GM10248 (cell line): ENCODE measurements around the gene RHEB.
A peak's percentile ranks its signal among the peaks of the same experiment; 100 is the strongest.

Source experiments
- CTCF ChIA-PET: fragments of 300-600 bp; sonication (Branson Sonifier 250); formaldehyde crosslinking; extraction: SDS; loops from one replicate; lab custom pipeline; 2021; ENCODE audit warnings: antibody characterized with exemption; lab: Yijun Ruan, JAX
- POLR2A ChIA-PET: fragments of 350-650 bp; sonication (Branson Sonifier 250); formaldehyde crosslinking; extraction: SDS; loops from one replicate; lab custom pipeline; 2020; ENCODE audit warnings: antibody characterized with exemption; lab: Yijun Ruan, JAX
- DNase-seq: peaks from one replicate; pipeline ENCODE4 v3.0.0; 2012; ENCODE audit errors: extremely low spot score
- TF ChIP-seq, protein P1 (sequence below): IDR thresholded peaks from 2 replicates; pipeline ENCODE4 v1.5.1; 2012; ENCODE audit warnings: mild to moderate bottlenecking, low read depth; ENCODE audit errors: extremely low read depth, missing control alignments, control extremely low read depth

RHEB gene, protein sequence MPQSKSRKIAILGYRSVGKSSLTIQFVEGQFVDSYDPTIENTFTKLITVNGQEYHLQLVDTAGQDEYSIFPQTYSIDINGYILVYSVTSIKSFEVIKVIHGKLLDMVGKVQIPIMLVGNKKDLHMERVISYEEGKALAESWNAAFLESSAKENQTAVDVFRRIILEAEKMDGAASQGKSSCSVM

DNA sequence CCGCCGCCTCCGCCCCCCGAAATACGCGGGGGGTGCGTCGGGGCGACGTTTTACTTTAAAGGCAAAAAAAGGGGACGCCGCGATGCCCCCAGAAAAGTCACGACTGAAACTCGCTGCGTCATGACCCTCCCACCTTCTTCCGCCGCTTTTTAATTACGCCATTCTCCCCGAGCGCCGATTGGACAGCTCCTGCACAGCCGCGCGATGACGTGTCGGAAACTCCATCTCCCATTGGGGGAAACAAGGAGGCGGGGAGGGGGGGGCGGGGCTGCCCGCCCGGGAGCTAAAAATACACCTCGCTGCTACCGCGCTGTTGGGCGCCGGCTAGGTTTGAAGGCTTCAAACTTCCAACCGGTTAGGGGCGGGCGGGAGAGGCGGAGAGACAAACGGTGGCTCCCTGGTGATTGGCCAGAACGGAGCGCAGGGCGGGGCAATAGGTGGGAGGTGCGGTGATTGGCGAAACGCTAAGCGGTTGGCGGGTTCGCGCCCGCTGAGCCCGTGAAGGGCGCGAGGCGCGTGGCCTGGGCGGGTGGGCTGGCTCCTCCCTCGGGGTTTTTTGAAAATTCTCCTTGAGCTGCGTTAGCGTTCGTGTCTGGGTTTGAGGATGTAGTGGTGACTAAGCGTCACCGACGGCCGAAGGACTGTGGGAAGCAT lies at the start of gene RHEB:
TSS of gene RHEB (minus strand) at position 131 of the 654 bp plus-strand sequence. CDS start 384 bp downstream, outside the sequence.
- DNase-seq, result peak; percentile 94
- TF ChIP-seq, protein P1, sequence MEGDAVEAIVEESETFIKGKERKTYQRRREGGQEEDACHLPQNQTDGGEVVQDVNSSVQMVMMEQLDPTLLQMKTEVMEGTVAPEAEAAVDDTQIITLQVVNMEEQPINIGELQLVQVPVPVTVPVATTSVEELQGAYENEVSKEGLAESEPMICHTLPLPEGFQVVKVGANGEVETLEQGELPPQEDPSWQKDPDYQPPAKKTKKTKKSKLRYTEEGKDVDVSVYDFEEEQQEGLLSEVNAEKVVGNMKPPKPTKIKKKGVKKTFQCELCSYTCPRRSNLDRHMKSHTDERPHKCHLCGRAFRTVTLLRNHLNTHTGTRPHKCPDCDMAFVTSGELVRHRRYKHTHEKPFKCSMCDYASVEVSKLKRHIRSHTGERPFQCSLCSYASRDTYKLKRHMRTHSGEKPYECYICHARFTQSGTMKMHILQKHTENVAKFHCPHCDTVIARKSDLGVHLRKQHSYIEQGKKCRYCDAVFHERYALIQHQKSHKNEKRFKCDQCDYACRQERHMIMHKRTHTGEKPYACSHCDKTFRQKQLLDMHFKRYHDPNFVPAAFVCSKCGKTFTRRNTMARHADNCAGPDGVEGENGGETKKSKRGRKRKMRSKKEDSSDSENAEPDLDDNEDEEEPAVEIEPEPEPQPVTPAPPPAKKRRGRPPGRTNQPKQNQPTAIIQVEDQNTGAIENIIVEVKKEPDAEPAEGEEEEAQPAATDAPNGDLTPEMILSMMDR, result no peak
- CTCF ChIA-PET, result interaction anchor here (1.0 to 2.2 kb wide), 4 partner anchors 10 to 112 kb away, joined by 3 to 6 read pairs (median 4); no protein-coding TSS in a partner anchor
- POLR2A ChIA-PET, result interaction anchor here (1.6 kb wide), 1 partner anchor 19 kb away, joined by 5 read pairs; no protein-coding TSS in a partner anchor

DNA sequence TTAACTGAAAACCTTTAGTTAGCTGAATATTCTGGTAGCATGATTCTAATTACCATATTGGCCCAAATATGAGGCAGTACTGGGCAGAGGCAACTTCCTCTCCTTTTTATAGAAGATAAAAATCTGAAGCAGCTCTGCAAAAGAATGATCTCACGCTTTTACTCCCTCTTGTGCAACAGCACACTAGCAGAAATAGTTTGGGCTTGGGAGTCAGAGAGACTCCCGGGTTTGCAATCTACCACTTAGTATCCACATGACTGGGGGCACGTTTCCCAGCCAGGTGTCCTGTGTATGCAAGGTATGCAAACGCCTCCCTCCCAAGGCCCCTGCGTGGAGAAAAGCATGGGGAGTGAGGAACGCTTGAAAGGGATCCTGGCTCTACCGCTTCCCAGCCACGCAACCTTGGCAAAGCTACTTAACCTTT lies 47.2 kb upstream of the RHEB start:
- ChIA-PET CTCF (interaction anchor here (2.4 kb wide), 1 partner anchor 193 kb away, joined by 5 read pairs; no protein-coding TSS in a partner anchor), POLR2A (no interaction called here)
- TF ChIP-seq, protein P1, result no peak
- no peak for DNase-seq

DNA sequence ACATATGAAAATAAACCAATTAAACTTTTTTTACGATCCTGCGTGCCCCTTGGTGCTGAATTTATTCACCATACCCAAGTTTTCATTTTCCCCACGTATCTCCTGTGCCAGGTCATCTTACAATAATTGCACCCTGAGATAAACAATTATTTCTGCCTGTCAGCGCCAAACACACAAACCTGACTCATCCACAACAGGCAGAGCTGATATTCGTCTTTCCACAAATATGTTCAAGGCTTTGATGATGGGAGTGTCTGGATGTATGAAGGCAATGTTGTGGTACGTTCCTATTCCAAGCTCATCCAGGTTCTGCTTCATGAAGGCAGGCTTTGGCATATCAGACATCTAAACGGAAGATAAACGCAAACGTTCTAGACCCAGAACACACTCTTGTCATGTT lies 45.8 kb upstream of the RHEB start:
- TF ChIP-seq, protein P1, result no peak
- POLR2A ChIA-PET, result no interaction called here
- DNase-seq, result no peak
- CTCF ChIA-PET, result interaction anchor here (2.4 kb wide), 1 partner anchor 194 kb away, joined by 5 read pairs; no protein-coding TSS in a partner anchor

DNA sequence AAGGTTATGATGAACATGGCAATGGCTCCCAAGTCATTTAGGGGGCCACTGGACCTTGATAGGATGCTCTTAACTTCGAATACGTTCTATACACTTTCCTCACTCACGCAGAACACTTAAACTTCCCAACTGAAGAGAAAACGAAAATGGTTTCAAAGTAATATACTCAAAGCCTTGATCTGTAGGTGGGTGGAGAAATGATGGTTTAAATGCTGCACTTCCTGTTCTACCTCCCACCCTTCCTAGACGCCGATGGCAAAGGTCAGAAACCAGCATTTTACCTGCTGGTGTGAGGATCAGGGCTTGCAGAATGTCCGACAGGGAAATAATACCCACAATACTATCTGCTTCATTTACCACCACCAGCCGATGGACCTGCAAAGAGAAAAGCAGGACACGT lies 40.5 kb upstream of the RHEB start:
- no peak for DNase-seq
- TF ChIP-seq, protein P1, result no peak
- ChIA-PET CTCF (interaction anchor here (1.9 kb wide), 1 partner anchor 14 kb away, joined by 5 read pairs; no protein-coding TSS in a partner anchor), POLR2A (no interaction called here)

DNA sequence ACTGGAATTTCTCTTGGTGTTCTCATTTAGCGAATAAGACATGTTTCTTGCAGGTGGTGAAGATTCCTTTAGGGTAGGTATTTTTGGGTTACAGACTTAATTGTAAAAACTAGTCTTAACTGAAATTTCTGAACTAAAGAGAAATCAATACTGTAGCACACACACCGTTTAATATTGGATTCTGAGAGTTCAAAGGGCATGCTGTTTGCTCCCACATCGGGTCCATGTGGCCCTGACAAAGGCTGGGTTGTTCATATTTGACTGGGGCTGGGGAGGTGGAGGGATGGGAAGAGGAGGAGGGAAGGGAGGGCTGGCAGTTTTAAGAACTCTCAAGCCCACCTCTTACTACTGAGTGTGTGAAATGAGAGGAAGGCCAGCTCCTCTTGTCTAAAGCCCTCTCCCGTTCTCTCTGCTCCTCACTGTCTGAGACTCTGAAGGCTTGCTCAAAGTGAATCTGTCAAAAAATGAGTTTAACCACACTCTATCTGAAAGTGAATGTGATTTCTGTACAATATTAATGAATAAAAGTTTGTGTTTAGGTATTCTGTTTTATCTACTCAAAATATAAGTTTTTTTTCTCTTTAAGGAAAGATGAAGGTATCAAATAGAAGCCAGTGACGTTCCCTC lies 40.0 kb upstream of the RHEB start:
- TF ChIP-seq, protein P1, result no peak

DNA sequence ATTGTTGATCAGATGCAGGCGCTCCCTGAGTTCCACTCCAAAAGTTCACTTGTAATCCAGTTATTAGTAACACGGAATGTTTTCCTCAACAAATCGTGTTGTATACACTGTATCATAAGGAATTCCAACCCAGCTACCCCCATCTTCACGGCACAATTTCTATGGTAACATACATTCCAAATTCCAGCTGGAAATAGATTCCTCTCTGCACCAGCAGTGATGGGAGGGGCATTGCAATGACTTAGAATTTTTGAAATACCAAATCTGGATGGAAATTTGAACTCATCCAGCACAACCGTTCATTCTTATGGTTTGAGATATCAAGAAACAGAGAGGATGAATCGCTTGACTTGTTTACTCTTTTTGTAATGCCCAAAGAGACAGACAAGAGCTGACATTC lies 38.9 kb upstream of the RHEB start:
- DNase-seq, result no peak
- POLR2A ChIA-PET, result no interaction called here
- TF ChIP-seq, protein P1, result no peak
- CTCF ChIA-PET, result interaction anchor here (1.1 to 1.9 kb wide), 2 partner anchors 16 to 18 kb away, joined by 3 to 5 read pairs; no protein-coding TSS in a partner anchor

More for the DNA sequence above, 40.0 kb upstream of the RHEB start:
- ChIA-PET CTCF (interaction anchor here (1.9 kb wide), 1 partner anchor 15 kb away, joined by 5 read pairs; no protein-coding TSS in a partner anchor), POLR2A (no interaction called here)
- DNase-seq, result no peak
